HFFc6 (cell line): Measurements from ENCODE around the gene ISM1. TPM values are rescaled to one million over a fixed set of nuclear protein-coding genes. Genes with fewer than 3 reads are reported as not detected.

Source experiments
- DNase-seq: peaks from one replicate; pipeline ENCODE4 v3.0.0-alpha.2; 2018
- H3K27ac Mint-ChIP-seq: 2 replicates; pipeline ENCODE4 v1.8.0; 2020; ENCODE audit warnings: mild to moderate bottlenecking, mixed read lengths
- H3K27me3 Mint-ChIP-seq: 2 replicates; pipeline ENCODE4 v1.8.0; 2021; ENCODE audit warnings: mild to moderate bottlenecking, moderate library complexity, mixed read lengths; ENCODE audit not compliant: insufficient read depth
- H3K36me3 Mint-ChIP-seq: 2 replicates; pipeline ENCODE4 v1.8.0; 2021; ENCODE audit warnings: low read depth, mixed read lengths
- H3K4me1 Mint-ChIP-seq: 2 replicates; pipeline ENCODE4 v1.8.0; 2020; ENCODE audit warnings: low read depth, mixed read lengths
- H3K4me3 Mint-ChIP-seq: 2 replicates; pipeline ENCODE4 v1.8.0; 2020; ENCODE audit warnings: mild to moderate bottlenecking, moderate library complexity, mixed read lengths
- H3K9me3 Mint-ChIP-seq: 2 replicates; pipeline ENCODE4 v1.8.0; 2020; ENCODE audit warnings: mild to moderate bottlenecking, mixed read lengths
- total RNA-seq, 6 experiments: library from RNA; stranded (reverse); fragmentation: NEBNext Ultra II Directional; extraction: Animal tissue kit (Norgen Biotek cat#: 25700); gene quantifications; 2 replicates in 1 of 6; 3 replicates in 5 of 6; pipeline ENCODE4 v1.2.3, GENCODE V29; 2021
- TF ChIP-seq, protein P1 (sequence below): fragments of 200-600 bp; sonication (generic); IDR thresholded peaks from 2 replicates; pipeline ENCODE4 v1.5.0; 2021; ENCODE audit warnings: antibody characterized with exemption, mild to moderate bottlenecking

ISM1 gene
- total RNA-seq, 6 experiments from 2014 or later: 0.07 TPM; not detected in 5

DNA sequence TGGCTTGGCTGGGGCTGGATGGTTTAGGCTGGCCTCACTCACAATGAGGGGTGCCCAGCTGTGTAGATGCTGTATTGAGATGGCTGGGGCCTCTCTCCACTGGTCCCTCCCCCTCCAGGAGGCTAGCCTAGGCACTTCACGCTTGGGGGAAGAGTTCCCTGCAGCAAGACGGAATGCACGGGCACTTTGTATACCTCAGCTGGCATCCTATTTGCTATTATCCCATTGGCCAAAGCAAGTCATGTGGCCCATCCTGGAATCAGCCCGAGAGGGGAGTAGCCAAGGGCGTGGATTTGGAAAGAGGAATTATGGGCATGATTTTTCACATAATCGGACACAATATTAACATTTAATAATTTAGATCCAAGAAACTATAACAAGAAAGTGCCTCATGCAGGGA, 64.3 kb downstream of the ISM1 start:
- DNase-seq: no peak
- no peaks in the 10 kb centered on the region for H3K36me3 Mint-ChIP-seq
- no peak overlapping the region for H3K27ac Mint-ChIP-seq

DNA sequence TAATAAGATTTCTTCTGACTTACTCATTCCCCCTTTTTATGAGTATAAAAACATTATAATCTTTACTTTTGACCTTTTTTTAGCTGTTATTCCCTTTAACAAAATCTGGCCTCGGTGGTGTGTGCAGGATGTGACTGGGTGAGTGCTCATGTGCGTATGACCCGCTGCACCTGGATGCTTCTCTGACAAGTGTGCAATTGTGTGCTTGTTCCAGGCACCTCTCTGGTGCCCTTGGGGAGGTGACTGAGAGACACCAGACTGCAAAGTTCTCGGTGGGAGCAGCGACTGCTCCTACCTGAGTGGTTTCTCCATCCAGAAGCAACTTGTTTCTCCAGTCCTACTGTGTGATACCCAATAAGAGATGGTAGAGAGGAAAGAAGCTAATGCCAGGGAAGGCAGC, 65.0 kb downstream of the ISM1 start:
- Mint-ChIP-seq H3K4me3 (no peak overlapping the region), H3K9me3 (peaks cover 29% of the 10 kb centered on the region), H3K4me1 (no peaks in the 10 kb centered on the region), H3K36me3 (no peaks in the 10 kb centered on the region), H3K27ac (no peak overlapping the region), H3K27me3 (peaks cover 4% of the 10 kb centered on the region)
- TF ChIP-seq, protein P1, sequence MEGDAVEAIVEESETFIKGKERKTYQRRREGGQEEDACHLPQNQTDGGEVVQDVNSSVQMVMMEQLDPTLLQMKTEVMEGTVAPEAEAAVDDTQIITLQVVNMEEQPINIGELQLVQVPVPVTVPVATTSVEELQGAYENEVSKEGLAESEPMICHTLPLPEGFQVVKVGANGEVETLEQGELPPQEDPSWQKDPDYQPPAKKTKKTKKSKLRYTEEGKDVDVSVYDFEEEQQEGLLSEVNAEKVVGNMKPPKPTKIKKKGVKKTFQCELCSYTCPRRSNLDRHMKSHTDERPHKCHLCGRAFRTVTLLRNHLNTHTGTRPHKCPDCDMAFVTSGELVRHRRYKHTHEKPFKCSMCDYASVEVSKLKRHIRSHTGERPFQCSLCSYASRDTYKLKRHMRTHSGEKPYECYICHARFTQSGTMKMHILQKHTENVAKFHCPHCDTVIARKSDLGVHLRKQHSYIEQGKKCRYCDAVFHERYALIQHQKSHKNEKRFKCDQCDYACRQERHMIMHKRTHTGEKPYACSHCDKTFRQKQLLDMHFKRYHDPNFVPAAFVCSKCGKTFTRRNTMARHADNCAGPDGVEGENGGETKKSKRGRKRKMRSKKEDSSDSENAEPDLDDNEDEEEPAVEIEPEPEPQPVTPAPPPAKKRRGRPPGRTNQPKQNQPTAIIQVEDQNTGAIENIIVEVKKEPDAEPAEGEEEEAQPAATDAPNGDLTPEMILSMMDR: no peak
- no peak for DNase-seq

More for the DNA sequence above, 64.3 kb downstream of the ISM1 start:
- H3K4me3 Mint-ChIP-seq: no peak overlapping the region
- TF ChIP-seq, protein P1: no peak
- H3K27me3 Mint-ChIP-seq: peaks cover 3% of the 10 kb centered on the region
- H3K4me1 Mint-ChIP-seq: no peaks in the 10 kb centered on the region
- H3K9me3 Mint-ChIP-seq: peaks cover 29% of the 10 kb centered on the region

DNA sequence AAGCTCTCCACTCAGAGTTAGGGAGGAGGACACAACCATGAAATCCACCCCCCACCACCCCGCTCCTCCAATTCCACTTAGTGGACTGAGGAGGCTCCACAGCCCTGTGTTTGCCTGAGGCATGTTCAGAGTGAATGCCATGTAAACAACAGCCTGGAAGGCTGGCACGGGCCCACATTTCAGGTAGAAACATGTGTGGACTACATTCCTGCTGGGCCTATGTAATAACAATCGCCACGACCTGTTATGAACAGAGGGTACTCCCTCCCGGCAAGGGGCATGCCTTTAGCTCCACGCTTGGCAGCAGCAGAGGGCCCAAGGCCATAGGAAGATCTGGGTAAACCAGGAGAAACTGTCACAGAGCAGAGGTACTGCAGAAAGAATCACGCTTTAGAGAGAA, 65.5 kb downstream of the ISM1 start:
- no peak overlapping the region for H3K27ac Mint-ChIP-seq
- no peak for DNase-seq
- H3K36me3 Mint-ChIP-seq: no peaks in the 10 kb centered on the region
- TF ChIP-seq, protein P1: no peak
- H3K4me3 Mint-ChIP-seq: no peak overlapping the region
- H3K27me3 Mint-ChIP-seq: peaks cover 4% of the 10 kb centered on the region
- no peaks in the 10 kb centered on the region for H3K4me1 Mint-ChIP-seq
- H3K9me3 Mint-ChIP-seq: peaks cover 29% of the 10 kb centered on the region

DNA sequence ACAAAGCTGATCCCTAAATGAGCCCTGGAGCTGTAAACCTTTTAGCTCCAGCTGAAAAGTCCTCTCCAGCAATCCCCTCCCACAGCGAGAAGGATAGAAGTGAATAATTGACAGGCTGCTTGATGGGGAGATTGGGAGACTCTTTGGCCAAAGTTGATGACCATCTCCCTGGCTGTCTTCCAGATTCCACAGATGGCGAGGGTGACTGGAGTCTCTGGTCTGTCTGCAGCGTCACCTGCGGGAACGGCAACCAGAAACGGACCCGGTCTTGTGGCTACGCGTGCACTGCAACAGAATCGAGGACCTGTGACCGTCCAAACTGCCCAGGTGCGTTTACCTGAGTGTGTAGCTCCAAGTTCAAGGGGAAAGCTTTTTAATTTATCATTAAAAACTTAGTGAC, 67.3 kb downstream of the ISM1 start:
- TF ChIP-seq, protein P1: no peak

DNA sequence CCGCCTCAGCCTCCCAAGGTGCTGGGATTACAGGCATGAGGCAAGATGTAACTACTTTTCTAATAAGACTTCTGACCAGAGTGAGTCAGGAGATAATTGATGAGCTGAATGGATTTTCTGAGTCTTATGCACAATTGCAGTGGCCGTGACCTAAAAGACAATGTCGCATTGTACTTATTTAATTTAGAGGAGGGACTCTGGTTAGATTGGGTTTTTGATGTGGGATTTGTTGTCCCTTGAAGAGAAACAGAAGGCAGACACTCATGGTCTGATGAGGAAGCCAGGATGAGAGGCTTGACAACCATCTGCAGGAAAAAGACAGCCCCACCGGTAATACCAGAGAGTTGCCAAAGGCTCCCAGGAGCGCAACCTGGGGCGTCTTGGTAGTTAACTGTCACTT, 68.0 kb downstream of the ISM1 start:
- no peaks in the 10 kb centered on the region for H3K4me1 Mint-ChIP-seq

More for the DNA sequence above, 67.3 kb downstream of the ISM1 start:
- Mint-ChIP-seq H3K27me3 (peaks cover 10% of the 10 kb centered on the region), H3K4me1 (no peaks in the 10 kb centered on the region), H3K4me3 (no peak overlapping the region), H3K9me3 (peaks cover 22% of the 10 kb centered on the region), H3K36me3 (no peaks in the 10 kb centered on the region), H3K27ac (no peak overlapping the region)
- no peak for DNase-seq

More for the DNA sequence above, 68.0 kb downstream of the ISM1 start:
- TF ChIP-seq, protein P1: no peak
- H3K27ac Mint-ChIP-seq: no peak overlapping the region
- DNase-seq: no peak
- H3K27me3 Mint-ChIP-seq: peaks cover 10% of the 10 kb centered on the region
- peaks cover 22% of the 10 kb centered on the region for H3K9me3 Mint-ChIP-seq
- H3K4me3 Mint-ChIP-seq: no peak overlapping the region
- no peaks in the 10 kb centered on the region for H3K36me3 Mint-ChIP-seq
